Ammon's horn (tissue), 1 donor: ENCODE results near the gene RAB27B.

ENCODE experiments used
- DNase-seq: peaks from one replicate; pipeline ENCODE4 v3.0.0-alpha.2; 2016; ENCODE audit warnings: low spot score

The RAB27B gene

GRCh38 chr18:54910161-54910919 is 82.1 kb downstream of the RAB27B start:
- no peak for DNase-seq

- DNase-seq: no peak
Observed at GRCh38 chr18:54911551-54911950, 83.3 kb downstream of the RAB27B start.

- DNase-seq: no peak
Observed at GRCh38 chr18:54914816-54915215, 86.5 kb downstream of the RAB27B start.

- no peak for DNase-seq
Observed at GRCh38 chr18:54916507-54916906, 88.2 kb downstream of the RAB27B start.

GRCh38 chr18:54918060-54918459 is 89.8 kb downstream of the RAB27B start:
- DNase-seq: no peak

GRCh38 chr18:54919412-54919811 is 91.1 kb downstream of the RAB27B start:
- DNase-seq: no peak

GRCh38 chr18:54923339-54923956 is 95.2 kb downstream of the RAB27B start:
- DNase-seq: no peak

GRCh38 chr18:54924948-54925347 is 96.7 kb downstream of the RAB27B start:
- no peak for DNase-seq

GRCh38 chr18:54926593-54927325 is 98.5 kb downstream of the RAB27B start:
- no peak for DNase-seq

- no peak for DNase-seq
Observed at GRCh38 chr18:54928236-54928635, 100.0 kb downstream of the RAB27B start.

GRCh38 chr18:54931152-54931551 is 102.9 kb downstream of the RAB27B start:
- DNase-seq: no peak

GRCh38 chr18:54932472-54932871 is 104.2 kb downstream of the RAB27B start:
- DNase-seq: no peak

- DNase-seq: no peak
Observed at GRCh38 chr18:54938506-54938905, 110.2 kb downstream of the RAB27B start.

GRCh38 chr18:54939361-54939917 is 111.2 kb downstream of the RAB27B start:
- no peak for DNase-seq

GRCh38 chr18:54942144-54942543 is 113.9 kb downstream of the RAB27B start:
- no peak for DNase-seq

GRCh38 chr18:54942569-54942968 is 114.3 kb downstream of the RAB27B start:
- no peak for DNase-seq
